Measurements from ENCODE around the gene VPS11.

GRCh38 chr11:119091178-119091577, 23.6 kb downstream of the VPS11 start:
- TF ChIP-seq EP300 (IDR thresholded peaks at IDR 0.05; ENCODE audit: borderline replicate concordance in 1 of 2, control insufficient read depth in 1 of 2, low read depth in 2 of 2, low read length in 2 of 2) (no peak), POLR2AphosphoS2 (IDR thresholded peaks at IDR 0.05; ENCODE audit: low read depth, low read length) (no peak), MEF2B (IDR thresholded peaks at IDR 0.05; ENCODE audit: partially characterized antibody, poor library complexity, severe bottlenecking) (no peak), CTCF (IDR thresholded peaks at IDR 0.05 in 2 of 3, conservative IDR thresholded peaks at IDR 0.05 in 1 of 3; ENCODE audit: control insufficient read depth in 2 of 3, extremely low read depth in 1 of 3, insufficient read depth in 1 of 3, low read depth in 3 of 3, low read length in 3 of 3) (no peak), POU2F2 (IDR thresholded peaks at IDR 0.05; ENCODE audit: borderline replicate concordance, low read depth, low read length) (no peak), ZNF592 (IDR thresholded peaks at IDR 0.05) (no peak)

Measured in GM12878 (cell line).